Adrenal gland (tissue), 5 donors: ENCODE results near the gene AUTS2.

Experiments
- CTCF ChIP-seq, 6 experiments: fragments of 450-650 bp in 4 of 6; fragments of 200-600 bp in 2 of 6; sonication (generic) in 1 of 6; IDR thresholded peaks; 1 replicate in 5 of 6; 2 replicates in 1 of 6; pipeline versions ENCODE4 v1.5.1 to v1.8.0; 2016 to 2021; ENCODE audit warnings: antibody characterized with exemption in 6 of 6, mild to moderate bottlenecking in 2 of 6, moderate library complexity in 1 of 6
- POLR2A ChIP-seq, 2 donors: fragments of 450-650 bp; IDR thresholded peaks; one replicate each; pipeline ENCODE4 v1.6.1; 2017; ENCODE audit warnings: antibody characterized with exemption in 2 of 2, mild to moderate bottlenecking in 2 of 2, moderate library complexity in 1 of 2
- donor health status: DM: no; HTN: no; CAD: no.

GRCh38 chr7:70267381-70268120 lies 669.3 kb downstream of the AUTS2 start:
- TF ChIP-seq CTCF (IDR thresholded peaks at IDR 0.05) (no peak), POLR2A (IDR thresholded peaks at IDR 0.05) (no peak)
